A549 (cell line): ENCODE results near the gene ZNF853. TPM values are rescaled to one million over a fixed set of nuclear protein-coding genes. Genes with fewer than 3 reads are reported as not detected.

Source experiments
- ATAC-seq, 2 experiments: fragments of 200-7000 bp in 1 of 2; fragments of >200 bp in 1 of 2; cut with Nextera tagmentation in 1 of 2; cut with Tn5 transposase in 1 of 2; 3 replicates each; pipeline versions ENCODE4 v1.8.0 to v1.9.1; 2018 to 2020; ENCODE audit warnings: mild to moderate bottlenecking in 1 of 2, moderate library complexity in 1 of 2
- CTCF ChIA-PET: fragments of 300-600 bp; sonication (Branson Sonifier 250); formaldehyde crosslinking; extraction: SDS; loops from one replicate; lab custom pipeline; 2021; ENCODE audit warnings: antibody characterized with exemption, inconsistent platforms; lab: Yijun Ruan, JAX
- POLR2A ChIA-PET: fragments of 350-600 bp; formaldehyde crosslinking; extraction: SDS; loops from one replicate; lab custom pipeline; 2021; ENCODE audit warnings: antibody characterized with exemption, inconsistent platforms; lab: Yijun Ruan, JAX
- DNase-seq, 2 experiments: peaks; one replicate each; pipeline versions ENCODE4 v3.0.0 to v3.0.0-alpha.2; 2011 to 2016; ENCODE audit warnings: low read depth in 1 of 2, low spot score in 1 of 2
- FAIRE-seq: peaks from 2 replicates; lab custom pipeline; 2011; peaks lifted over from hg19 to GRCh38; lab: Jason Lieb, UNC
- H3K27ac ChIP-seq, 2 experiments: fragments of >200 bp; sonication (Bioruptor Twin); formaldehyde crosslinking; 3 replicates each; pipeline ENCODE4 v1.5.1; 2016 to 2017
- H3K4me1 ChIP-seq: fragments of >200 bp; sonication (Bioruptor Twin); formaldehyde crosslinking; 3 replicates; pipeline ENCODE4 v1.6.1; 2016
- H3K4me2 ChIP-seq: fragments of >200 bp; sonication (Bioruptor Twin); formaldehyde crosslinking; 3 replicates; pipeline ENCODE4 v1.6.1; 2016
- H3K4me3 ChIP-seq: fragments of >200 bp; sonication (Bioruptor Twin); formaldehyde crosslinking; 3 replicates; pipeline ENCODE4 v1.5.1; 2016
- H3K9me3 ChIP-seq: fragments of >200 bp; sonication (Bioruptor Twin); formaldehyde crosslinking; 3 replicates; pipeline ENCODE4 v1.6.1; 2016
- CBX2 ChIP-seq: fragments of 200-600 bp; sonication (generic); IDR thresholded peaks from 2 replicates; pipeline ENCODE4 v1.6.1; 2016; ENCODE audit warnings: low read depth, mild to moderate bottlenecking, borderline replicate concordance
- CBX8 ChIP-seq: fragments of 200-600 bp; sonication (generic); IDR thresholded peaks from 2 replicates; pipeline ENCODE4 v1.6.1; 2016
- EP300 ChIP-seq, 2 experiments: fragments of >200 bp; sonication (Bioruptor Twin); formaldehyde crosslinking; IDR thresholded peaks; 2 replicates in 1 of 2; 3 replicates in 1 of 2; pipeline ENCODE4 v1.6.1; 2016 to 2017
- FOSB ChIP-seq: fragments of 250-450 bp; sonication (Bioruptor Pico); IDR thresholded peaks from 2 replicates; pipeline ENCODE4 v1.5.0; 2020; ENCODE audit warnings: mild to moderate bottlenecking, moderate library complexity
- GATA3 ChIP-seq: IDR thresholded peaks from 2 replicates; pipeline ENCODE4 v1.6.1; 2012; ENCODE audit warnings: borderline replicate concordance
- HEYL ChIP-seq: fragments of 250-450 bp; sonication (Bioruptor Pico); IDR thresholded peaks from 2 replicates; pipeline ENCODE4 v1.8.0; 2021; ENCODE audit warnings: mild to moderate bottlenecking, moderate library complexity
- HOXA7 ChIP-seq: fragments of 250-450 bp; sonication (Bioruptor Pico); IDR thresholded peaks from 2 replicates; pipeline ENCODE4 v1.5.0; 2020; ENCODE audit warnings: mild to moderate bottlenecking, moderate library complexity
- HOXB13 ChIP-seq: fragments of 250-450 bp; sonication (Bioruptor Pico); IDR thresholded peaks from 2 replicates; pipeline ENCODE4 v1.5.0; 2020; ENCODE audit warnings: low read depth, mild to moderate bottlenecking, moderate library complexity
- HOXB5 ChIP-seq: fragments of 250-450 bp; sonication (Bioruptor Pico); IDR thresholded peaks from 2 replicates; pipeline ENCODE4 v1.5.0; 2020; ENCODE audit warnings: mild to moderate bottlenecking, moderate library complexity
- KDM5A ChIP-seq: fragments of 200-600 bp; sonication (generic); IDR thresholded peaks from 2 replicates; pipeline ENCODE4 v1.6.1; 2016; ENCODE audit warnings: antibody characterized with exemption, mild to moderate bottlenecking
- MAFK ChIP-seq: fragments of 450-650 bp; IDR thresholded peaks from 2 replicates; pipeline ENCODE4 v1.6.1; 2014; ENCODE audit not compliant: partially characterized antibody
- NPAS2 ChIP-seq: fragments of 250-450 bp; sonication (Bioruptor Pico); IDR thresholded peaks from 2 replicates; pipeline ENCODE4 v1.8.0; 2022; ENCODE audit warnings: mild to moderate bottlenecking, moderate library complexity, borderline replicate concordance
- NR3C1 ChIP-seq: fragments of >200 bp; sonication (Bioruptor Twin); formaldehyde crosslinking; IDR thresholded peaks from 3 replicates; pipeline ENCODE4 v1.6.1; 2017
- RARB ChIP-seq: fragments of 250-450 bp; sonication (Bioruptor Pico); IDR thresholded peaks from 2 replicates; pipeline ENCODE4 v1.8.0; 2021; ENCODE audit warnings: mild to moderate bottlenecking, moderate library complexity
- RCOR1 ChIP-seq: fragments of 150-350 bp; IDR thresholded peaks from 2 replicates; pipeline ENCODE4 v1.6.1; 2014; ENCODE audit warnings: antibody characterized with exemption, low read length, low read depth
- RFX5 ChIP-seq: fragments of 450-650 bp; IDR thresholded peaks from 2 replicates; pipeline ENCODE4 v1.7.1; 2014; ENCODE audit warnings: antibody characterized with exemption, mild to moderate bottlenecking, moderate library complexity
- RNF2 ChIP-seq: fragments of 200-600 bp; sonication (generic); IDR thresholded peaks from 2 replicates; pipeline ENCODE4 v1.6.1; 2016; ENCODE audit warnings: low read depth, mild to moderate bottlenecking, antibody characterized with exemption, moderate library complexity, borderline replicate concordance
- SMC3 ChIP-seq: fragments of >200 bp; sonication (Bioruptor Twin); formaldehyde crosslinking; IDR thresholded peaks from 3 replicates; pipeline ENCODE4 v1.6.1; 2018; ENCODE audit warnings: inconsistent platforms
- ZFP36 ChIP-seq: fragments of 450-650 bp; IDR thresholded peaks from 2 replicates; pipeline ENCODE4 v1.6.1; 2014; ENCODE audit warnings: borderline replicate concordance; ENCODE audit not compliant: partially characterized antibody
- ZSCAN20 ChIP-seq: fragments of 250-450 bp; sonication (Bioruptor Pico); IDR thresholded peaks from 2 replicates; pipeline ENCODE4 v1.8.0; 2022; ENCODE audit warnings: mild to moderate bottlenecking, moderate library complexity
- WGBS: methylation state at CpG from one replicate; pipeline ENCODE4 v1.1.6; 2017; ENCODE audit errors: missing lambda C conversion rate; 5-methylcytosine and 5-hydroxymethylcytosine counted together
- polyA plus RNA-seq, 4 experiments: library from polyadenylated mRNA; depleted of rRNA in 3 of 4; stranded (reverse); fragments of >200 nt; fragmentation: RNase III in 1 of 4; extraction: RNeasy Plus Mini Kit Qiagen cat#74134 plus additional on column Dnase treatment in 1 of 4; gene quantifications; 2 replicates in 3 of 4; 3 replicates in 1 of 4; pipeline ENCODE4 v1.2.3, GENCODE V29; 2011 to 2017
- TF ChIP-seq, protein P1 (sequence below): fragments of 150-350 bp; IDR thresholded peaks from 2 replicates; pipeline ENCODE4 v1.6.1; 2014; ENCODE audit warnings: low read depth, mild to moderate bottlenecking, low read length
- TF ChIP-seq, protein P2 (sequence below): fragments of 250-450 bp; sonication (Bioruptor Pico); IDR thresholded peaks from 2 replicates; pipeline ENCODE4 v1.5.0; 2020; ENCODE audit warnings: low read depth, mild to moderate bottlenecking, moderate library complexity
- TF ChIP-seq, protein P3 (sequence below): IDR thresholded peaks from 2 replicates; pipeline ENCODE4 v1.6.1; 2012
- TF ChIP-seq, protein P4 (sequence below): fragments of >200 bp; sonication (Bioruptor Twin); formaldehyde crosslinking; IDR thresholded peaks from 3 replicates; pipeline ENCODE4 v1.6.1; 2016

Gene ZNF853
- polyA plus RNA-seq, 2 of the 4 experiments (the other 2 are of a cell fraction), result 1.8 to 2.2 TPM

DNA sequence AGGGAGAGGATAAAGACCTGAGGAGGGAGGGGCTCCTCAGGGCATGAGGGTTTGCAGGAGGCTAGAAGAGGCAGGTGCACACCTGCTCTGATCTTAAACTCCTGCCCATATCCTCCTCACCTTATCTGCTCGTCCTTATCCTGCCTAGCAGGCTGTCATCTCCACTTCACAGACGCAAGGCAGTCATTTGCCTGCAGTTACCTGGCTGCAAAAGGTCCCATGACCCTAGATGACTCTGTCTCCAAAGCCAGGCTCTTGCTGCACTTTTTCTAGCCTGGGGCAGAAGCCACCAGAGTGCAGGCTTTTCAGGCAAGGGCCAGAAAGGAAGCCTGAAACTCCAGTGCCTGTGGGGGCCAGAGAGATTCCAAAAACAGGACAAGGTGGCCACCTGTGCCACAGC is 1.7 kb upstream of the ZNF853 start:
- Histone ChIP-seq H3K27ac (no peak overlapping the region), H3K4me3 (no peak overlapping the region), H3K4me1 (no peaks in the 10 kb centered on the region), H3K9me3 (no peaks in the 10 kb centered on the region), H3K4me2 (no peak overlapping the region)
- 38% methylated on average over 2 of the region's 2 CpGs for WGBS
- POLR2A ChIA-PET, result no interaction called here
- TF ChIP-seq RCOR1, result no peak
- TF ChIP-seq ZFP36, result no peak
- CTCF ChIA-PET, result no interaction called here
- ATAC-seq (peak in 1 of 2 experiments; percentile 25; a peak in 2 of 6 replicates), FAIRE-seq (no peak), DNase-seq (no peak)

DNA sequence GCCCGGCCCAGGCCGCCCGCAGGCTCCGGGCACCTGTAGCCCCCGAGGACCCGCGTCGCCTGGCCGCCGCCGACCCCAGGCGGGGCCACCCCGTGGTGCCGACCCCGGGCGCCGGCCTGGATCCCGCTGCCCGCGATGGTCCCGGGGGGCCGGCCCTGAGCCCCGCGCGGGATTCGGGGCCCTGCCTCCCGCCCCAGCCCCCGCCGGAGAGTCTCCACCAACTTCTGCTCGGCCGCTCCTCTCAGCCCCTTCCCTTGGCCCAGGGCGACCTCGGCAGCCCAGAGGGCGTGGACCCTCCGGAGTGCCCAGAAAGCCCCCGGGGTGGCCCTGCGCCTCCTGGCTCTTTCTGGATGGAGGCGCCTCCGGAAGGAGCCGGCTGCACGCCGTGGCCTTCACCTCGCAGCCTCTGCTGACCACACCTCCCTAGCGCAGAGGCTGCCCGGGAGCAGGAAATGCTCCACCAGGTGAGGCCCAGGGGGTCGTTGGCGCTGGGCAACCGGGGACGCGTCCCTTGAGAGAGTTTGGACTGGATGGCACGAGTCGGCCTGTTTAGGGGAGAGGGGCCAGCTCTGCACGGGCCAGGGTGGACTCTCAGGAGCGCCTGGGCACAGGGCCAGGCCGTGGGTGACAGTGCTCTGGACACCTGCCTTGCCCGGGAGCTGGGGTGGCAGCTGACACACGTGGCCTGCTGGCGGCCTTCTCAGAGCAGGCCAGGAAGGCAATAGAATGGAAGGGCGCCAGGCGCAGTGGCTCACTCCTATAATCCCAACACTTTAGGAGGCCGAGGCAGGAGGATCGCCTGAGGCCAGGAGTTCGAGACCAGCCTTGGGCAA is 529 bp downstream of the ZNF853 start:
- ATAC-seq, result peak; percentile 40 to 44; a peak in 4 of 6 replicates
- no peak for DNase-seq
- Histone ChIP-seq H3K27ac (peak overlapping the region; percentile 68 to 90), H3K4me3 (peak overlapping the region; percentile 64), H3K4me1 (no peaks in the 10 kb centered on the region), H3K4me2 (peak overlapping the region; percentile 94), H3K9me3 (no peaks in the 10 kb centered on the region)
- ChIA-PET POLR2A (interaction anchor here (1.2 kb wide), 1 partner anchor 39 kb away, joined by 3 read pairs; the partner anchor contains the start of gene ZDHHC4), CTCF (interaction anchor here (1.0 to 1.1 kb wide), 2 partner anchors 16 to 25 kb away, joined by 4 to 5 read pairs; partner anchors contain the start of gene INTS15)
- no peak for FAIRE-seq
- 63% methylated on average over 27 of the region's 63 CpGs for WGBS
- TF ChIP-seq CBX8 (no peak), RCOR1 (no peak), NPAS2 (CRISPR knock-in tag) (no peak), SMC3 (no peak), RFX5 (no peak)

DNA sequence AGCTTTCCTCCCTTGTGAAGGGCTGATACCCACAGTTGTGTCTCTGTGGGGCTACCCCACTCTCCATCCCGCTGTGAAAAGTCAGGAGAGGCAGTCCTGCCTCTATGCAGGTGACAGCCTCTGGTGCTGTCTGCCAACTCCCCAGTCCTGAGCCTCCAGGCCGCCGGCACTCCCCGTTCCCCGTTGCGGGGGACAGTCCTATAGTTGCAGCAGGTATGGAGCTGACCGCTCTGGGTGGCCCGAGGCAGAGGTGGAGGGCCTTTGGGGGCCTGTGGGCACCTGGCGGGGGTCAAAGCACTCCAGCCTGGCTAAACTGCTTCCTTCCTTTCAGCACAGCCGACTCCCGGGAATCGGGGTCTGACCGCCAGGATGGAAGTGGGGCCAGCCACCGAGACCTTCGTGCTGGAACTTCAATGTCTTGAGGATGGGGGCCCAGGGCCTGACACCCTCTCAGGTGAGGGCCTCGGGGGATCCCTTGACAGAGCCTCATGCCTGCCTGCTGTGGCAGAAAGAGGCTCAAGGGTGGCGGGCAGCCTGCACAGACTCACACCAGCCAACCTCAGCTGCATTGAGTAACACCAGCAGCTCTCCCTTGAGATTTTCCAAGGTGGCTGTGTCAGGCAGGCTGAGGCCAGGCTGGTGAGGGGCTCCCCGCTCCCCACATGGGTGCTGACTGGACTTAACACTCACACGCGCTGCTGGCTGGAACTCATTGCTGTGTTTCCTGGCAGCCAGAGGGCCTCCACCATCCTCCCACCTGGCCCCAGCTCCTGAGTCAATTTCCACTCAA is 1.6 kb downstream of the ZNF853 start:
- FAIRE-seq (no peak), DNase-seq (no peak), ATAC-seq (peak in 1 of 2 experiments; percentile 7; a peak in 1 of 6 replicates)
- Histone ChIP-seq H3K4me2 (no peak overlapping the region), H3K4me1 (no peaks in the 10 kb centered on the region), H3K27ac (no peak overlapping the region), H3K4me3 (no peak overlapping the region), H3K9me3 (no peaks in the 10 kb centered on the region)
- ChIA-PET CTCF (interaction anchor here (1.0 to 1.1 kb wide), 2 partner anchors 17 to 27 kb away, joined by 4 to 5 read pairs; partner anchors contain the start of gene INTS15), POLR2A (no interaction called here)
- WGBS, result 87% methylated on average over 16 of the region's 20 CpGs
- TF ChIP-seq, protein P1, sequence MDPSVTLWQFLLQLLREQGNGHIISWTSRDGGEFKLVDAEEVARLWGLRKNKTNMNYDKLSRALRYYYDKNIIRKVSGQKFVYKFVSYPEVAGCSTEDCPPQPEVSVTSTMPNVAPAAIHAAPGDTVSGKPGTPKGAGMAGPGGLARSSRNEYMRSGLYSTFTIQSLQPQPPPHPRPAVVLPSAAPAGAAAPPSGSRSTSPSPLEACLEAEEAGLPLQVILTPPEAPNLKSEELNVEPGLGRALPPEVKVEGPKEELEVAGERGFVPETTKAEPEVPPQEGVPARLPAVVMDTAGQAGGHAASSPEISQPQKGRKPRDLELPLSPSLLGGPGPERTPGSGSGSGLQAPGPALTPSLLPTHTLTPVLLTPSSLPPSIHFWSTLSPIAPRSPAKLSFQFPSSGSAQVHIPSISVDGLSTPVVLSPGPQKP, result no peak
- TF ChIP-seq FOSB (CRISPR knock-in tag), result no peak
- TF ChIP-seq MAFK, result no peak
- TF ChIP-seq, protein P2, sequence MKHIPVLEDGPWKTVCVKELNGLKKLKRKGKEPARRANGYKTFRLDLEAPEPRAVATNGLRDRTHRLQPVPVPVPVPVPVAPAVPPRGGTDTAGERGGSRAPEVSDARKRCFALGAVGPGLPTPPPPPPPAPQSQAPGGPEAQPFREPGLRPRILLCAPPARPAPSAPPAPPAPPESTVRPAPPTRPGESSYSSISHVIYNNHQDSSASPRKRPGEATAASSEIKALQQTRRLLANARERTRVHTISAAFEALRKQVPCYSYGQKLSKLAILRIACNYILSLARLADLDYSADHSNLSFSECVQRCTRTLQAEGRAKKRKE (CRISPR knock-in tag), result no peak
- TF ChIP-seq KDM5A, result no peak
- TF ChIP-seq, protein P3, sequence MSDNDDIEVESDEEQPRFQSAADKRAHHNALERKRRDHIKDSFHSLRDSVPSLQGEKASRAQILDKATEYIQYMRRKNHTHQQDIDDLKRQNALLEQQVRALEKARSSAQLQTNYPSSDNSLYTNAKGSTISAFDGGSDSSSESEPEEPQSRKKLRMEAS, result no peak
- TF ChIP-seq RFX5, result no peak
- no peak for TF ChIP-seq ZFP36
- no peak for TF ChIP-seq RARB (CRISPR knock-in tag)
- TF ChIP-seq CBX2, result no peak
- no peak for TF ChIP-seq EP300 (IDR thresholded peaks at IDR 0.05)
- no peak for TF ChIP-seq HEYL (CRISPR knock-in tag)
- TF ChIP-seq, protein P4, sequence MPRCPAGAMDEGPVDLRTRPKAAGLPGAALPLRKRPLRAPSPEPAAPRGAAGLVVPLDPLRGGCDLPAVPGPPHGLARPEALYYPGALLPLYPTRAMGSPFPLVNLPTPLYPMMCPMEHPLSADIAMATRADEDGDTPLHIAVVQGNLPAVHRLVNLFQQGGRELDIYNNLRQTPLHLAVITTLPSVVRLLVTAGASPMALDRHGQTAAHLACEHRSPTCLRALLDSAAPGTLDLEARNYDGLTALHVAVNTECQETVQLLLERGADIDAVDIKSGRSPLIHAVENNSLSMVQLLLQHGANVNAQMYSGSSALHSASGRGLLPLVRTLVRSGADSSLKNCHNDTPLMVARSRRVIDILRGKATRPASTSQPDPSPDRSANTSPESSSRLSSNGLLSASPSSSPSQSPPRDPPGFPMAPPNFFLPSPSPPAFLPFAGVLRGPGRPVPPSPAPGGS, result no peak
- no peak for TF ChIP-seq ZSCAN20 (CRISPR knock-in tag)
- no peak for TF ChIP-seq GATA3
- TF ChIP-seq RNF2, result no peak
- no peak for TF ChIP-seq HOXB13 (CRISPR knock-in tag)
- no peak for TF ChIP-seq NR3C1
- TF ChIP-seq HOXB5 (CRISPR knock-in tag), result no peak
- TF ChIP-seq HOXA7 (CRISPR knock-in tag), result no peak
